Measurements from ENCODE around the gene BTBD19.
"Not testable (repeated sequence)": the region's sequence is repeated elsewhere in the genome, so short reads cannot be mapped to it uniquely, and the experiment has no call there.

The BTBD19 gene

DNA sequence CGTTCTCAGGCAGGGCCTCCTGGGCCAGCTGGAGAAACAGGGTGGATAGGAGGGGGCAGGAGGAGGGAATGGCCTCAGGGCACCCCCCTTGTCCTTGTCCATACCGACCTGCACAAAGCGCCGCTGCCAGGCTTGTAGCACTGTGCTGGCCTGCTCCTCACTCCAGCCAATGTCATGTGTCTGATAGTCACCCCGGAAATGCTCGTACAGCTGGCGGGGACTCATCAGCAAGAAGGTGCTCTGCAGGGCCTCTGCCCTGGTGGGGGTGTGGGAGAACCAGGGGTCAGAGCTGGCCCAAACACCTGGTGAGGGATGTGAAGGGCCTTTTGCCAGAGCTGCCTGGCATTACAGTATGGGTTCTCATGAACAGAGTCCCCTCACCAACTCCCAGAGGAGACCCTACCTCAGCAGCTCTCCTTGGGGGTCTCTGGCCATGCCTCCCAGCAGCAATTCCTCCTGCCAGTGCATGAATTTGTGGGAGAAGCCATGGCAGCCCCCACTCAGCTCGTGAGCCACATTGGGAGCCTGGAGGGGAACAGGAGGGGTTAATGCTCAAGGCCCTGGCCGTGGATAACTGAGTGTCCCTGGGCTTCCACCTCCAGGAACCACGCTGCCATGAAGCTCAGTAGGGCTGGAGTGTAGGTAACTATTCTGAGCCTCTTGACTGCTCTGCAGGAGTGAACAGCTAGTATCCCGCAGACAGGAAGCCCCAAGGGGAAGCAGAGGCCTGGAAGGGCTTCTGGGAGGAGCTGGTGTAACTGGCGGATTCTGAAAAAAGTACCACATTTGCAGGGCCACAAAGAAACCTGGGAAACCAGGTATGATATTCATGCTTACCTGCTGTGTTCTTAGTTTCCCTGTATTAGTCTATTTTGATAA is 21.4 kb downstream of the BTBD19 start:
- no peak for DNase-seq

DNA sequence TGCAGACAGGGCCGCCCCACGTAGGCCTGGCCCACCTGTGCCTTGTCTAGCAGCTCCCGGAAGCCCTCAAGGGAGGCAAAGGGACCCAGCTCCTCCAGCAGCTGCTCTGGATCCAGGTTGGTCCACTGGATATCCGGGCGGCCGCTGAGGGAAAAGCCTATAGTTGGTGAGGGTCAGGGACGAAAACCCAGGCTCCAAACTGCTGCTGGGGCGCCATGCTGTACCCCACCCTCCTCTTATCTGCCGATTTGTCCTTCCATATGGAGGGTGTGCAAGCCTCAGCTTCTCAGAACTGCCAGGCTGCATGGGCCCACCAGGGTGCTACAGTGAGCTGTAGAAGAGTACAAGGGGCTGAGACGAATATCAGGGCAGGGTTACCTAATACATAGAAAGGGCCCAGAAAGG is 22.6 kb downstream of the BTBD19 start:
- DNase-seq: no peak

DNA sequence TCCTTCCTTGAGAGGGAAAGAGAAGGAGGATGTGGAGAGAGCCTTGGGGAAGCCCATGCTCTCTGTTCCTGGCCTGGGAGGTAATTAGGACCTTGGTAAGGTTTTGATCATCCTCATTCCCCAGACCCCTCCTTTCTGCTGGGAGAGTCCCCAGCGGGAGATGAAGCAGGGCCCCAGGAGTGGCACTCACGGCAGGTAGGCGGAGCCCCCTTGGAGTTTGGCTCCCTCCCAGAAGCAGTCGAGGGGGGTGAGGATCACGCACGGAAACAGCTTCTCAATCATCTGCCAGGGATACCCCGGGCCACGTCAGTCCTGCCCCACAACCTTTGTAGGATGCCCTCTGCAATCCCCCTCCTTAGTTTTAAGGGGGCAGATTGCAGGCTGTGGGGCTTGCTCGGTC is 23.2 kb downstream of the BTBD19 start:
- DNase-seq: no peak

DNA sequence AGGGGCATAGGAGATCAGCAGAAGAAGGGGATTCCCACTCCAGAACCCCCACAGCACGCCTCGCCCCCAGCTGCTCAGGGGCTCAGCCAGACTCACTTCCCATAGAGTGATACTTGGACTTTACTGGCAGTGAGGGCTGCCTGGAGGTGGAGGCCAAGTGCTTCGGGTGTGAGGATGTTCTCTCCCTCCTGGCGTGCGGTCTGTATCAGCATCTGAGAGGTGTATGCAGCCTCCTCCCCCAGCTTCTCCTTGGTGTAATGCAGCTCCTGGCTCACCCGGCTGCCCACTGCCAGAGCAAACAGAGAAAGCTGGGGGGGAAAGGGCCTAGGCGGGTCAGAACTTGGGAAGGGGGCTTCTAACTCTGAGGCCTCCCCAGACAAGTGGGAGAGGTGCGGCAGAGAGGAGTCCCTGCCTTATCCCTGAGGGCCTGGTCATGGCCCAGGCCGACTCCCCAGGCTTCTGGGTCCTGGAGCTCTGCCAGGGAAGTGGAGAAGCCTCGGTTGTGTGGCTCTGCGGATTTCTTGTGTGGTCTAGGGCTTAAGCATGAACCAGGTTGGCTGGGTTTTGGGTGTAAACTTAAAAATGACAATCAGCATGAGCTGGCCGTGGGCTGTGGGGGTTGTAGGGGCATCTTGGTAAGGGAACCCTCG is 23.9 kb downstream of the BTBD19 start:
- DNase-seq: no peak

DNA sequence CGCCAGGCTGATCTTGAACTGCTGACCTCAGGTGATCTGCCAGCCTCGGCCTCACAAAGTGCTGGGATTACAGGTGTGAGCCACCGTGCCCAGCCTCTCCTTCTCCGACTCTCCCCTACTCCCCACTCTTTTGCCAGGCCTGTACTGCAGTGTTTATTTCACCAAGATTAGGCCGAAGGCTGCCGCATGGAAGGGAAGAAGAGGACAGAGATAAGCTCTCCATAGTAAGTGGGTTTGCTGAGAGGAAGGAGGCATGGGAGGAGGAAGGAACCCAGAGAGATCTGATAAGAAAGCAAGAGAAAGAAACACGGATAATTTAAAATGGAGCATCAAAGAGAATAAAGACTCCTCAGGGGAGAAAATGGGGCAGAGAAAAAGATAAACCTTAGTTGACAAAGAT is 26.0 kb downstream of the BTBD19 start:
- DNase-seq: no peak

DNA sequence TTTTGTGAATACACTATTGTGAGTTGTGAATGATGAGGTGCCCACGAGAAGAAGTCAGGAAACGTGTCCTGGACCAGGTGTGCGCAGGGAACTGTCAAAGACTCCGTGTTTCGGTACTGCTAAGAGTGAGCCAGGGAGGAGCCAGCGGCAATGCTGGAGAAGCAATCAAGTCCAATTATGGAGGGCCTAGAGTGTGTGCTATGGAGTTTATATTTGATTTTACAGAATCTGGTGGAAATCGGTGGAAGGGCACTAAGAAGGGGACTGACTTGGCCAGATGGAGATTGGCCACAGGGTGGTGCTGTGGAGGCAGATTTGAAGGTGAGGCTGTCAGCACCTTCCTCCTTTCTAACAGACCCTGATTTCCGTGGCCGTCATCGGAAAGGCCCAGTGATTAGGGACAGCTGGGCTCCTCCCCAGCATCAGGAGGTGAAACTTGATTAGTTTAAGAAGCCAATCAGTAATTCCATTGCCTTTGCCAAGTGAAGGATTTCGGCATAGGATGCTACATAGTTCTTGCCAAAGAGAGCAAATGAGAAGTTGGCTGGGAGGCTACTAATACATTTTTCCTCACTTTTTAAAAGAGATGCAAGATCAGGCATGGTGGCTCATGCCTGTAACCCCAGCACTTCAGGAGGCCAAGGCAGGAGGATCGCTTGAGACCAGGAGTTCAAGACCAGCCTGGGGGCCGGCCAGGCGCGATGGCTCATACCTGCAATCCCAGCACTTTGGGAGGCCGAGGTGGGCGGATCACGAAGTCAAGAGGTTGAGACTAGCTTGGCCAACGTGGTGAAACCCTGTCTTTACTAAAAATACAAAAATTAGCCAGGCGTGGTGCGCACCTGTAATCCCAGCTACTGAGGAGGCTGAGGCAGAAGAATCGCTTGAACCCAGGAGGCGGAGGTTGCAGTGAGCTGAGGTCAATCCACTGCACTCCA is 27.7 kb downstream of the BTBD19 start:
- DNase-seq: peak; percentile 79 to 93

DNA sequence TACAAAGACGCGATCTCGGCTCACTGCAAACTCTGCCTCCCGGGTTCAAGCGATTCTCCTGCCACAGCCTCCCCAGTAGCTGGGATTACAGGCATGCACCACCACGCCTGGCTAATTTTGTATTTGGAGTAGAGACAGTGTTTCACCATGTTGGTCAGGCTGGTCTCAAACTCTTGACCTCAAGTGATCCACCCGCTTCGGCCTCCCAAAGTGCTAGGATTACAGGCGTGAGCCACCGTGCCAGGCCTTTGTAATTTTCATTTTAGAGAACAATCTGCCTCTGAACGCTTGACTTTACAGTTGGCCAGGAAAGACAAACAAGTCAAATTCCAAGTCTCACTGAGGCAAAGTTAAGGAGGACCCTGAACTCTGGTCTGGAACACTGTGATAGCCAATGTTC is 30.0 kb downstream of the BTBD19 start:
- DNase-seq: not testable (repeated sequence)

DNA sequence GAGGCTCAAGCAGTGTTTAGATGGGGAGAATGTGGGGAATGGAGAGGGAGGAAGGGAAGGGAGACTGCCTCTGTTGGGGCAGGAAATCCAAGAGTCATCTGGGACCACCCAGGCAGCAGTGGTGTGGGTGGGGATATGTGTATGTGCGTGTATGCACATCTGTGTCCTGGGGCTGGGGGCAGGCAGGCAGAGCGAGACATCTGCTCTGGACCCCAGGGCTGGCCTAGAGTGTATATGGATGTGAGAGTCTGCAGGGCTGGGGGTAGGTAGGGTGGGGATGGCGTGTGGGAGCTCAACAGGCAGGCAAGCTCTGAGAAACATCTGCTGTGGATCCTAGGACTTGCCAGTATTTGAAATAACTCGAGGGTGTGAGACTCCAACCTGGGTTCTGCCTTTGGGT is 31.3 kb downstream of the BTBD19 start:
- DNase-seq: no peak

DNA sequence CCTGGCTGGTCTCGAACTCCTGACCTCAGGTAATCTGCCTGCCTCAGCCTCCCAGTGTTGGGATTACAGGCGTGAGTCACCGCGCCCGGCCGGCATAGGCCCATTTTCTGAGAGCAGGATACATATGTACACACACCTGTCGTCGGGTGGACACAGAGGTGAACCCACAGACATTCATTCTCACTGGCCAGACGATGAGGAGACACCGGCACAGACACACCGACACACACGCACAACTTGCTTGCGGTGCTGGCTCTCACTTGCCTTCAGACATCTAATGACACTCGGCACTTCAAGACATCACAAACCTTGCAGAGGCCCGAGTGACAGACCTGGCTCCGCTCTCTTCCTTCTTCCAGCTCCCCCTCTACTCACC is 34.2 kb downstream of the BTBD19 start:
- DNase-seq: no peak

DNA sequence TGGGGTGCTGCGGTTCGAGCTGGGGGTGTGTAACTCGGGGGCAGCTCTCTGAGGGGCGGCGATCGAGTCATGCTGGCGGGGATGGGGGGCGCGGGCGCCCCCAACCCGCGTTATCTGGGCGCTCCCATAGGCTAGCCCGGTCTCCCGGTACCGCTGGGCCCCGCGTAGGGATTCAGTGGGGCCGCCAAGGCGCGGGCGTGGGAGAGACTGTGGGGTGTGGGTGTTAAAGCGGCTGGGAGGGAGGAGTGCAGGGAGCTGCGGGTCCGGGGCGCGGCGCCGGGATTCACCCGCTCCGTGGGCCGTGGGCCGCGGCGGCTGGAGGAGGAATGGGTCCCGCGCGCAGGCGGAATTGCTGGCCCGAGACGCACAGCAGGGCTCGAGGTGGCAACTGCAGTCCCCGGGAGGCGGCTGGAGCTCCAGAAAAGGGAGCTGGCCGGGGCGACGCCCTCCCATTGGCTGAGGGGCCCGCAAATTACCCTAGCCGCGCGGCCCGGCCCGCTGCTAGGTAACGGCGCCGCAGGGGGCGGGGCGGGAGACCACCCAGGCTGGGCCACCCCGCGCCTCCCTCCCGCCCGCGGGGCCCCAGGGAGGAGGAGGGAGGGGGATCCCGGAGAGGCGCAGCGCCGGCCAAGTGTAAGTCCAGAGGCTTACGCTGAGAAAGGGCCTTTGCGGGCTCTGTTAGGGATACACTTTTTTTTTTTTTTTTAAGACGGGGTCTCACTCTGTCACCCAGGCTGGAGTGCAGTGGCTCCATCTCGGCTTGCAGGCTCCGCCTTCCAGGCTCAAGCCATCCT is 34.7 kb downstream of the BTBD19 start, which contains the start of gene PTCH2:
PTCH2 (minus strand) TSS at position 392 of the 794 bp plus-strand sequence; CDS start at position 71, 321 bp downstream.
- DNase-seq: no peak

DNA sequence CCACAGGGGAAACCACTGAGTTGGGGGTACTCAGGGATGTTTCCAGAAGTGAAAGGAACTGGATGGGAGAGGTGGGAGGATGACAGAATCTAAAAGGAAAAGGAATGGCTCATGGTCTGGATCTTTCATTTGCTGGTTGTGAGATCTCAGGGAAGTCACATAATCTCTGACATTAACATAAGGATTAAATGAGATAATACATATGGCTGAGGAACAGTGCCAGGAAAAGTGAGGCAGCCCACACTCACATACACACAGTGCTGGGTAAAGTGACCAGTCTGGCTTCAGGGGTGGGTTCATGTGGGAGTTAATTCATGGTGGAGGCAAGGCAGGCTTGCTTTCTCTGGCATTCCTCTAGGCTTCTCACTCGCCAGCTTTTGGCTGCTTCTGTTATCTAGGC is 38.7 kb downstream of the BTBD19 start:
- no peak for DNase-seq

DNA sequence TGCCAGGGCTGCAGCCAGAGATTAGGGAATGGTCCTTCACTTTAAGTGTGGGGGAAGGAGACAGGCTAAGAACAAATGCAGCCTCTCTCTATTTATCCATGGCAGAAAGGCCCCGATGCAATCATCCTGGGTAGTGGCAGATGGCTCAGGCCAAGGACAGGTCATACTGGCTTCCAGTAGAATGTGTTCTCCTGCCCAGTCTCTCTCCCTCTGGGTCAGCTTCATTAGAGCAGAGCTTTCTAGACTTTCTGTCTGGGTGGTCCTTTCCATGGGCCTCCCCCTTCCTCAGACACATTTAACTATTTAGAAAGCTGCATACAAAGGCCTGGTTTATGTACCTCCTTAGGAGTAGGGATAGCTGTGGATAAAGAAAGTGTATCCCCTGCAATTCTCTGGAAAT is 39.5 kb downstream of the BTBD19 start:
- no peak for DNase-seq

DNA sequence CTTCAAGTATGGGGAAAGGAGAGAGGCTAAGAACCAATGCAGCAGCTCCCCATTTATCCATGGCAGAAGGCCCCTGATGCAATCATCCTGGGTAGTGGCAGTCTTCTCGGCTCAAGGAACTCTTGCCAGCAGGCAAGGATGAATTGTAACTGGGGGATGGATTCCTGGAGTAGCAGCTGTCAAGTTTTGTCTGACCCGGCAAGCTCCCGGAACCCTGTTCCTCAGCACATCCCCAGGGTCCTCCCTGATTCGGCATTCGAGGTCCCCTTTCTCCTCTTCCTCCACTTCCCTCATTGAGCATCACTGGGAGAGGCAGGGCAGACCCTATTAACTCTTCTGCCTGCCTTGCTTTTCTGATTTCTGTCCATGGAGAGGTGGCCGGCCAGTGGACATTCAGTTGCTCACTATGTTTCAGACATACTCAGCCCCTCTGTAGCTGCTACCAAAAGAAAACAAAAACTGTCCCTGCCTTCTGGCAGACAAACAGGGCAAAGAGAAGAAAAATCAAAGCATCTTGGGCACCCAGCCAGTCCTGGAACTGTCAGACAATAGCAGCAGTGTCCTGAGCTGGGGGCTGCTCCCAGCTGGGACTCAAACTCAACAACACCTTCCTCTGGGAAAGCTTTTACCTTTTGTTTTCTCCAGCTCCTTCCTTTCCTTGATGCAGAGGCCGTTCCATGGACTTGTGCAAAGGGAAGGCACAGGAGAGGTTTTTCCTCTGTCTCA is 40.3 kb downstream of the BTBD19 start:
- DNase-seq: no peak

DNA sequence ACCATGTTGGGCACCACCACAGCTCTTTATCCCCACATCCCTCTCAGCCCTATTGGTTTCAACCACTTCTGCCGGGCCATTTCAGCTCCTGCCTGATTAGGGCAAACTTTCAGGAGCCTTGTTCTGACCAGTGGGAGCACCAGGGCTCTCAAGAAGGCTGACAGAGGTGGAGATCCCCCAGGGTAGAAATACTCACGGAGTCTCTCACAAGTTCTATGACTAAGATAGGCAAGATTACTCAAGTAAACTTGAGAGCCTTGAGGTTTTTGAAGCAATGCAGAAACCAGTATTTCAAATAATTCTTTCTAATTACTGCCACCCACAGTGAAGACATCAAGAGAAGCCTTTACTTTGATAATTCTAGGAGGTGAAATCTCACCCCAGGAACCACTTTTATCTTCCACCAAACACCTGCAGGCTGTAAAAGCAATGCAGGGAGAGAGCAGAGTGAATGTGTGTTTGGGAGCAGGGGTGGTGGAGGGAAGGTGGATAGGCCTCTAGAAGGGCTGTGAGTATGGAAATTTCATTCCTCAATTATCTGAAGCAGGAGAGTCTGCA is 41.3 kb downstream of the BTBD19 start:
- peak in 1 of 2 donors; percentile 22 for DNase-seq

DNA sequence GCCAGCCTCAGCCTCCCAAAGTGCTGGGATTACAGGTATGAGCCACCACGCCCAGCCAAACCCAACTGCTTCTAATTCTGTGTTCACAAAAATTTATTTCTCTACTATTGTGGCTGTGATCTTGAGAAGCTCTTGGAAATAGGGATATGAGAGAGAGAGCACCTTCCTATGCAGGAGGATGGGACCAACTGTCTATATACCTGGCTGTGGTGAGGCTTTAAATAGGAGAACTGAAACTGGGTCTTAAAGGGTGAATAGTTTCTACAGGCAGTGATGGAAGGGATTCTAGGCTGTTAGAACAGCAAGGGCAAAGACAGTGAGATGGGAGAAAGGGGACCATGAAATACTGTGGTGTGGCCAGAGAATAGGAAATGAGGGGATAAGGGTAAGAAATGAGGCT is 43.0 kb downstream of the BTBD19 start:
- no peak for DNase-seq

DNA sequence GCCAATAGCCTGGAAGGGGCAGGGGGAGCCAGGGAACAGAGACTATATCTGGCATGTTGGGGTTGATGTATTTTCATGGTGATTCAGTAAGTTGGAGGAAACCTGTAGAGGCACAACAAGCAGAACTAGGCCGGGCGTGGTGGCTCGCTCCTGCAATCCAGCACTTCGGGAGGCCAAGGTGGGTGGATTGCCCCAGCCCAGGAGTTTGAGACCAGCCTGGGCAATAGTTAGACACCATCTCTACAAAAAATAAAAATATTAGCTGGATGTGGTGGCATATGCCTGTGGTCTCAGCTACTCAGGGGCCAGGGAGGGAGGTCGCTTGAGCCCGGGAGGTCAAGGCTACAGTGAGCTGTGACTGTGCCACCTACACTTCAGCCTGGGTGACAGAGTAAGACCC is 44.9 kb downstream of the BTBD19 start:
- DNase-seq: no peak

DNA sequence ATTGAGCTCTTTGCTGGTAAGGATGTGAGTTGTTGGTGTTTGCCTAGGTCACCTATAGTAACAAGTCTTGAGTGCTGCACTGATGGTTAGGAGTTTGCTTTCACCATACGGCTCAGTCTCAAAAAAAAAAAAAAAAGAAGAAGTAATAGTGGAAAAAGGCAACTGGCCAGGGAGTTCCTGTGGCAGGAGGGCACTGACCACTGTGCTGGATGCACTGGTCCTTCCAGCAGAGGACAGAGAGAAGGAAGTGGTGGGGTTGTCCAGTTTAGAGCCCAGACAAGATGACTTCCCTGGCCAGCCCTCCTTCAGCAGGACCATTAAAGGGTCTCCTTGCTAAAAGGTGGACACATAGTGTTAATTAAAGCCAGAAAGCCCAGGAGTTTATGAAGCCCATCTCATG is 46.6 kb downstream of the BTBD19 start:
- DNase-seq: no peak

DNA sequence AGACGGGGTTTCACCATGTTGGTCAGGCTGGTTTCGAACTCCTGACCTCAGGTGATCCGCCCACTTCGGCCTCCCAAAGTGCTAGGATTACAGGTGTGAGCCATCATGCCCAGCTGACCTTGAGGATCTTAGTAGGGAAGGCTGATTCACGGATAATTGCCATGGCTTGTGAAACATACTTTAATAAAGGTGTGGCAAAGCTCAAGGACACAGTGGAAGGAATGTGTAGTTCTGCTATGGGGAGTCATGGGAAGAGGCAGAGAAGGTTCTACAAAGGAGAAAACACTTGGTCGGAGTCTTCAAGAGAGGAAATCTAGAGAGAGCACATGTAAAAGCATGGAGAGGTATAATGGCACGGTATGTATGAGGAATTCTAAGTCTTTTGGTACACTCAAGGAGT is 47.4 kb downstream of the BTBD19 start:
- no peak for DNase-seq

DNA sequence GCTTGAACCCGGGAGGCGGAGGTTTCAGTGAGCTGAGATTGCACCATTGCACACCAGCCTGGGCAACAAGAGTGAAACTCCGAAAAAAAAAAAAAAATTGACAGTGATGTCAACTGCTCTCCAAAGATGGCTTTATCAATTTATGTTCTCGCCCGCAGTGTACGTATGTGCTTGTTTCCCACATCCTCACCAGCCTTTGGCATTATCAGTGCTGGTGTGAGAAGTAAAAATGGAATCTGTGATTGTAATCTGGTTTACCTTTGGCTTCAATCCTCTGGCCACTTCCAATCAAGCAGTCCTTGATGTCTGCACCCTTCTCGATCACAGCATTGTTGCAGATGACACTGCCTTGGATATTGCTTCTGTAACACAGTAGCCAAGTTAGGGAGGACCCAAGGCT is 49.1 kb downstream of the BTBD19 start:
- no peak for DNase-seq

DNA sequence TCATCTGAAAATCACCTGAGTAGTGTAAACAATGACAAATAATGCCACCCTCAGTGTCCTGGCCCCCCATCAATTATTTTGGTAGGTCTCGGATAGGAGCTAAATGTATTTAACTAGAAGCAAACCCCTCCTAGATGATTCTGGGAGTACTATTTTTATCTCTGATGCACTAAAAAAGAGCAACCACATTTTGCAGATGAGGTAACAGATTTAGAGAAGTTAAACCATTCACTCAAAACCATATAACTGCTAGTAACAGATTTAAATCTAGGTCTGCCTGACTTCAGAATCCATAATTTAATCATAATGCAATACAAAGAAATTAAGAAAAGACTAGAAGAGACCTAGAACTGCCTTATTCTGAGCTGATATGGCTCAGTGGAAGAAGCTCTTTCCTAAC is 52.0 kb downstream of the BTBD19 start:
- DNase-seq: peak; percentile 24 to 41

DNA sequence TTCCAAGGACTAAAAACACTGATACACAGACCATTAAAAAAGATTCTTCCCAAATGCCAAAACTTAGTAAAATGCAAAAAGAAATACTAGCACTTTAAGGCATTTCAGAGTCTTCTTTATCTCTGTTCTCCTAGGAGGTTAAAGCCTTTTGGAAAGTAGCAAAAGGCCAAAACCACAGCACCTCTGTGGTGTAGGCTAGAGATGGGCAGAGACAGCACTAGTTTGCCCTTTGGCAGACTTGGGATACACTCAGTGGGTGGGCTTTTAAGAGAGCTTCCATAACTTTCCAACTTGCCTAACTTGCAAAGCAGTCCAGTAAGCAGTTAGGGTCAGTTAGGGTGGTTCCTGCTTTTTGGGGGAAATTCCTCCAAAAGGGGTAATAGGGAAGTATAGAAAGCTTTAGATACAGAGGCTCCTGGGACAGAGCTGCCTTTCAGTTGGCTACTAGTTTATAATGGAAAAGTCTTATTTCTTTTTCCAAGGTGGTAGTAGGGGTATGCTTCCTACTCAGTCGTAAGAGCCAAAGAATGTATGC is 52.6 kb downstream of the BTBD19 start:
- peak; percentile 77 to 85 for DNase-seq
